Spinal cord (tissue), 10 donors: ENCODE results near the gene PRICKLE1. TPM values are rescaled to one million over a fixed set of nuclear protein-coding genes. Genes with fewer than 3 reads are reported as not detected.

ENCODE experiments used
- DNase-seq, 6 donors: peaks; one replicate each; pipeline versions ENCODE4 v3.0.0 to v3.0.0-alpha.2; 2013 to 2015; ENCODE audit warnings: low spot score in 6 of 6, low read depth in 4 of 6
- H3K27ac ChIP-seq: one replicate; pipeline ENCODE4 v1.5.1; 2013; ENCODE audit warnings: low read depth, low read length, control low read depth
- H3K27me3 ChIP-seq: one replicate; pipeline ENCODE4 v1.6.1; 2013; ENCODE audit warnings: low read length; ENCODE audit not compliant: control insufficient read depth, insufficient read depth
- H3K36me3 ChIP-seq: one replicate; pipeline ENCODE4 v1.6.1; 2013; ENCODE audit warnings: low read length; ENCODE audit not compliant: control insufficient read depth, insufficient read depth
- H3K4me1 ChIP-seq: one replicate; pipeline ENCODE4 v1.6.1; 2013; ENCODE audit warnings: low read length; ENCODE audit not compliant: control insufficient read depth, insufficient read depth
- H3K4me3 ChIP-seq: one replicate; pipeline ENCODE4 v1.5.1; 2013; ENCODE audit warnings: low read depth, low read length, control low read depth
- H3K9me3 ChIP-seq: one replicate; pipeline ENCODE4 v1.6.1; 2013; ENCODE audit warnings: low read length; ENCODE audit not compliant: control insufficient read depth, insufficient read depth
- WGBS: methylation state at CpG from one replicate; pipeline ENCODE4 v1.1.5; 2013; ENCODE audit warnings: missing lambda C conversion rate; ENCODE audit not compliant: insufficient coverage; 5-methylcytosine and 5-hydroxymethylcytosine counted together
- polyA plus RNA-seq, 2 donors: library from polyadenylated mRNA; unstranded; fragments of 120-200 nt; gene quantifications; one replicate each; pipeline ENCODE4 v1.2.1, GENCODE V29; 2013; ENCODE audit not compliant: insufficient read length in 2 of 2
- total RNA-seq, 2 donors: library from RNA; depleted of rRNA in 1 of 2; stranded (reverse); fragments of 120-200 nt in 1 of 2; fragments of >200 nt in 1 of 2; gene quantifications; one replicate each; pipeline versions ENCODE4 v1.2.3 to v1.2.4, GENCODE V29; 2013 to 2014
- donor health status: healthy.

PRICKLE1 gene
- total and polyA plus RNA-seq, 4 donors = 23.1 to 74.6 (median 55.2) TPM

DNA sequence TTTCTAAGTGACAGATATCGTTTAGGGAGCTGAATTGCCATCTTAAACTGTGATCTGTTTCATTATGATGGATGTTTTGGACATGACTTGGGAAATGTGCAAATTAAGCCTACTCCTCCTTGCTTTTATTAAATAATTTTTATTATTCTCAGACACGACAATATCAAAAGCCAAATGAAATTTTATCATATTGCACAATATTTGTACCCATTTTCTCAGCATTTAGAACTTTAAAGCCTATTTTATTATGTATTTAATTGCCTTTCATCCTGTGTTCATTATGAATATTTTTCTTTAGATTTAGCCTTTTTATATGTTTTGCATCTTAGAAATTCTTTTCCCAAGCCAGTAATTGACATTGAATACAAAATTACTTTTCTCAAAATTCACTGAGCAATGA is 160.7 kb downstream of the PRICKLE1 start:
- no peaks in the 10 kb centered on the region for H3K4me1 ChIP-seq
- H3K27ac ChIP-seq = no peak overlapping the region
- no peaks in the 10 kb centered on the region for H3K36me3 ChIP-seq
- DNase-seq = peak in 1 of 6 donors; percentile 17
- H3K9me3 ChIP-seq = no peaks in the 10 kb centered on the region
- no peaks in the 10 kb centered on the region for H3K27me3 ChIP-seq
- H3K4me3 ChIP-seq = no peak overlapping the region
- WGBS = no CpG with 5 or more reads among the region's 2 CpGs

DNA sequence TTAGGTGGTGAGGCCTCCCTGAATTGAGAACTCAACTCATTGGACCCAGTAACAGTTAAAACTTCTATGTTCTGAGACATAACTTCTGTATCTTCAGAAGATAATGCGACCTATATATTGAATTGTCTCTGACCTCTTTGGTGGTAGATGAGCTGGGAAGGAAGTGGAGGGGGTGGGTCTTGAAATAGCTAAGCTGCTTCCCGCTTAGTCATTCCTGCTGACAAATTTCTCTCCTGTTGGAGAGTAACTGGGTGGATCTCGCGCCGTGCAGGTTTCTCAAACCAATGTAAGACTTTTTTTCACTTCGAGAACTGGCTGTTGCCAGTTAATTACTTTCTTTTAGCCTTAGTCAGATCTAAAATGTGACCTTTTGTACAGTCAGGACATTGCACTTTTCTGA is 162.8 kb downstream of the PRICKLE1 start:
- no peak for DNase-seq
- no peak overlapping the region for H3K27ac ChIP-seq
- H3K4me1 ChIP-seq = no peaks in the 10 kb centered on the region
- no peak overlapping the region for H3K4me3 ChIP-seq
- WGBS = 93% methylated on average over 4 of the region's 6 CpGs
- no peaks in the 10 kb centered on the region for H3K27me3 ChIP-seq
- no peaks in the 10 kb centered on the region for H3K9me3 ChIP-seq
- H3K36me3 ChIP-seq = no peaks in the 10 kb centered on the region

DNA sequence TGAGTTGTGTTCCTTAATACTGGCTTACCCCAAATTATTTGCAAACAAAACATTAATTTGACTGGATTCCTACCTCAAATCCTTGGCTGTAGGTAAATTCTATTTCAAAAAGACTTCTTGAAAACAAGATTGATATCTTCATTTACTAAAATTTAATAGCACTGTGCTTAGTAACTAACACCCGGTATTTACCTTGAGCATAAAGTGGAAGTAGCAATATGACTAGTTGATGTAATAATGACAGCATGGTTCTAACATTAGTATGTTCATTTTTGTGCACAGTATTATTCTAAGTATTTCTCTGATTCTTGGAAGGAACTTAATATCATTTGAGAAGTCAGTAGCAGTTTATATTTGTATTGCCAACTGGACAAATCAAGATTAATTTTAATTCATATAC is 166.8 kb downstream of the PRICKLE1 start:
- no peaks in the 10 kb centered on the region for H3K4me1 ChIP-seq
- no peaks in the 10 kb centered on the region for H3K36me3 ChIP-seq
- H3K27me3 ChIP-seq = no peaks in the 10 kb centered on the region
- H3K9me3 ChIP-seq = no peaks in the 10 kb centered on the region
- no peak overlapping the region for H3K27ac ChIP-seq
- no peak overlapping the region for H3K4me3 ChIP-seq
- no peak for DNase-seq
- WGBS = no CpG with 5 or more reads among the region's 1 CpG

DNA sequence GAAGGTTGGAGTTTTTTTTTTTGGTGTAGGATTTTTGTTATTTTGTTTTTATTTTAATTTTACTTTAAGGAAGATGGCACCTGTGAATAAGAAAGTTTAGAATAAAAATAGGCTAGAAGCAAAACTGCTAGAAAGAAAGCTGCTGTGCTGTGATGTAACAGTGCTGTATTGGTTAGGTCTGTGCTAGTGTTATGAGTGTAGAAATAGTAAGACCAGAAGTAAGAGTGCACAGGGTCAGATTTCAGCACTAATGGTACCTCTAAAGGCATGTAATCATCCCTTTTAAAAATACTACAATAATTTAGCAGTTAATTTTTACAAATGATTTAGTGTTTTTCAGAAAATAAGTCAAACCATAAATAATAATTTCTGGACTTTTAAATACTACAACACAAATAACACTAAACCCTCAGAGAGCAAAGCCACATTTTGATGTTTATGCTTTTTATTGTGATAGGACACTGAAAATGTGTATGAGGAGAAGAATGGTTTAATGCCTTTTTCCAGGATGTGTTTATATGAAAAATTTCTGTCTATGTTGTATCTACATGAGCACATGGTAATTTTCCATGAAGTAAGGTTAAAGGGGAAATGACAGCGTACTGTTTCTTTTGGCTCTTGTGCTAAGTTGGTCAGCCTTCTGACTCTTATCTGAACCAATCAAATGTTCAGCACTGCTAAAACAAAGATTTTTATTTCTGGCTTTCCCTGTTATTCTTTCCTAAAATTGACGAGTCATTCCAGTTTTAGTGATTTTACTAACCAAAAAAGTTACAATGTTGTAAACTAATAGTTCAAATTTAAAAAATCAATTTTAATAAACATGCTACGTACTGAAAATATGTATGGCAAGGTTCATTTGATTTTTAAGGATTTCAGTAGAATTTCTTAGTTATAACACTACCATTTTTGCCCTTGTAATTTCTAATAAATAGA is 167.4 kb downstream of the PRICKLE1 start:
- WGBS = no CpG with 5 or more reads among the region's 3 CpGs
- peak in 1 of 6 donors; percentile 41 for DNase-seq
- H3K4me3 ChIP-seq = no peak overlapping the region
- H3K9me3 ChIP-seq = no peaks in the 10 kb centered on the region
- H3K27ac ChIP-seq = peak overlapping the region; percentile 29
- no peaks in the 10 kb centered on the region for H3K27me3 ChIP-seq
- H3K36me3 ChIP-seq = no peaks in the 10 kb centered on the region
- H3K4me1 ChIP-seq = no peaks in the 10 kb centered on the region

DNA sequence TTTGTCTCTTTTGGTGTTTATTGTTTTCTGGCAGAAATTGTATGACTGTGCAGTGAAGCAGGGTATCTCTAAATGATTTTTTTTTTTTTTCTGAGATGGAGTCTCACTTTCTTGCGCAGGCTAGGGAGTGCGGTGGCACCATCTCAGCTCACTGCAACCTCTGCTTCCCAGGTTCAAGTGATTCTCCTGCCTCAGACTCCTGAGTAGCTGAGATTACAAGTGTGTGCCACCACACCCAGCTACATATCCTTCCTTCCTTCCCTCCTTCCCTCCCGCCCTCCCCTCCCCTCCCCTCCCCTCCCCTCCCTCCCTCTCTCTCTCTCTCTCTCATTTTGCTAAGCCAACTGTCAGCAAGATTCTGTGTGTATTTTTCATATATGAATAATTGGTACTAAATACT is 169.2 kb downstream of the PRICKLE1 start:
- Histone ChIP-seq H3K4me1 (no peaks in the 10 kb centered on the region), H3K36me3 (no peaks in the 10 kb centered on the region), H3K27me3 (no peaks in the 10 kb centered on the region), H3K4me3 (no peak overlapping the region), H3K27ac (no peak overlapping the region), H3K9me3 (no peaks in the 10 kb centered on the region)
- WGBS = no CpG with 5 or more reads among the region's 3 CpGs
- DNase-seq = no peak

DNA sequence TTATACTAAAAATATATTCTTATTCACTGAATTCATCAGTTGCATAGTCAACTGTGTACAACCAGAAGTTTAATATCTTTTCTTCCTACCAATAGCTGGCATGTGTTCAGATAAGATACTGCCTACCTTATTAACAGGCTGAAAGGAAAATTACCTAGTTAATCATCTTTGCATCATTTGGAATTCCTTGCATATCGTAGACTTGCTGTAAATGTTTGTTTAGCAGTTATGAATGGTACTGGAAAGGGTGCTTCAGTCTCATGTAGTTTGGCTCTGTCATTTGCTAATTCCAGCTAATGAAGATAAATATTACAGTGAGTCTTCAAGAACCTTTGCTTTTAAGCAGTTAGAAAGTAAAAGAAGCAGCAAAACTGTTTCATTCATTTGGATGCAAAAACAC is 179.2 kb downstream of the PRICKLE1 start:
- no CpG with 5 or more reads among the region's 1 CpG for WGBS
- no peak overlapping the region for H3K27ac ChIP-seq
- no peaks in the 10 kb centered on the region for H3K9me3 ChIP-seq
- H3K36me3 ChIP-seq = no peaks in the 10 kb centered on the region
- no peak overlapping the region for H3K4me3 ChIP-seq
- no peaks in the 10 kb centered on the region for H3K4me1 ChIP-seq
- no peaks in the 10 kb centered on the region for H3K27me3 ChIP-seq
- DNase-seq = peak in 1 of 6 donors; percentile 49

DNA sequence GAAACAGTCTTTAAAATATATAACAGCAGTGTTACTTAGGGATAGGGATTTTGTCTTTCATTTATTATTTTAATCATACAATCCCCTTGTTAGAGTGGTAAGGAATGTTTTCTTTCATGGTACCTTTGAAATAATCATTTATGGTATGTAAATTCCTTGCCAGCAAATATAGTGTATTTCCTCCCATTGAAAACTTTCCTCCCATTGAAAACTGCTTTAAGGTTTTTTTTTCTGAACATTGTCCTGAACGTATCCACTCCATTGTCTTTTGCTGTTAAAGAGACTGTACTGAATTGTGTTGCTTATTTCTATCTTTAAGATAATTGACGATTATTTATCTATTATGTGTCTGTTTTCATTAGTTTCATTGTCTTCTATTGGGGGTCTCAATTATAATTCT is 180.1 kb downstream of the PRICKLE1 start:
- no CpG with 5 or more reads among the region's 2 CpGs for WGBS

DNA sequence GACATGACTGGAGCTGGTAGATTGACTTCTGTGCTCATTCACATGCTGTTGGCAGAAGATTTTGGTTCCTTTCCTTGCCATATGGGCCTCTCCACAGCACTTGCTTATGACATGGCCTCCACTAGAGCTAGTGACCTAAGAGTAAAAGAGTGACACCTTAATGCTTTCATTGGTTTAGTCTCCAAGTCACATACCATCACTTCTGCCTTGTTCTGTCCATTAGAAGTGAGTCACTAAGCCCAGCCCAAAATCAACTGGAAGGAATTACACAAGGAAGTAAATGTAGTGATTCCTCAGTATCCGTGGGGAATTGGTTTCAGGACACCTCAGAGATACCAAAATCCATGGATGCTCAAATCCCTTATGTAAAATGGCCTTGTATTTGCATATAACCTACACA is 182.2 kb downstream of the PRICKLE1 start:
- Histone ChIP-seq H3K27me3 (no peaks in the 10 kb centered on the region), H3K9me3 (no peaks in the 10 kb centered on the region), H3K36me3 (no peaks in the 10 kb centered on the region), H3K4me3 (no peak overlapping the region), H3K4me1 (no peaks in the 10 kb centered on the region), H3K27ac (no peak overlapping the region)
- WGBS = no CpG with 5 or more reads among the region's 1 CpG
- no peak for DNase-seq

More for the DNA sequence above, 180.1 kb downstream of the PRICKLE1 start:
- Histone ChIP-seq H3K9me3 (no peaks in the 10 kb centered on the region), H3K4me3 (no peak overlapping the region), H3K36me3 (no peaks in the 10 kb centered on the region), H3K4me1 (no peaks in the 10 kb centered on the region), H3K27ac (no peak overlapping the region), H3K27me3 (no peaks in the 10 kb centered on the region)
- no peak for DNase-seq
